GM23338 (cell line): Measurements from ENCODE around the gene CCDC91. TPM values are rescaled to one million over a fixed set of nuclear protein-coding genes. Genes with fewer than 3 reads are reported as not detected.

Experiments used
- ATAC-seq: fragments of 200-7000 bp; cut with Tn5 transposase; 3 replicates; pipeline ENCODE4 v1.9.1; 2020
- DNase-seq: peaks from one replicate; pipeline ENCODE4 v3.0.0-alpha.2; 2015; ENCODE audit warnings: low spot score
- H2AFZ ChIP-seq: fragments of 200-600 bp; sonication (generic); 2 replicates; pipeline ENCODE4 v1.8.0; 2016; ENCODE audit warnings: antibody characterized with exemption, mild to moderate bottlenecking, moderate library complexity
- H3F3A ChIP-seq: fragments of 200-600 bp; sonication (generic); replicated peaks from 2 replicates; pipeline ENCODE4 v1.8.0; 2017; ENCODE audit warnings: antibody characterized with exemption, mixed run types, low read depth
- H3K27ac ChIP-seq: fragments of 200-600 bp; sonication (generic); 2 replicates; pipeline ENCODE4 v1.6.1; 2016; ENCODE audit warnings: low read depth
- H3K27me3 ChIP-seq: fragments of 200-600 bp; sonication (generic); 2 replicates; pipeline ENCODE4 v1.8.0; 2016; ENCODE audit warnings: mild to moderate bottlenecking, mixed run types, moderate library complexity; ENCODE audit not compliant: insufficient read depth
- H3K36me3 ChIP-seq: fragments of 200-600 bp; sonication (generic); 2 replicates; pipeline ENCODE4 v1.8.0; 2016; ENCODE audit warnings: mild to moderate bottlenecking; ENCODE audit not compliant: insufficient read depth
- H3K4me1 ChIP-seq: fragments of 200-600 bp; sonication (generic); 2 replicates; pipeline ENCODE4 v1.8.0; 2016; ENCODE audit warnings: mild to moderate bottlenecking, moderate library complexity; ENCODE audit not compliant: insufficient read depth
- H3K4me2 ChIP-seq: fragments of 200-600 bp; sonication (generic); 2 replicates; pipeline ENCODE4 v1.7.1; 2017; ENCODE audit warnings: mixed run types
- H3K4me3 ChIP-seq: fragments of 200-600 bp; sonication (generic); 2 replicates; pipeline ENCODE4 v1.6.1; 2016; ENCODE audit warnings: mixed run types
- H3K79me2 ChIP-seq: fragments of 200-600 bp; sonication (generic); replicated peaks from 2 replicates; pipeline ENCODE4 v1.8.0; 2017; ENCODE audit warnings: mild to moderate bottlenecking; ENCODE audit not compliant: insufficient read depth
- H3K9me2 ChIP-seq: fragments of 200-600 bp; sonication (generic); 2 replicates; pipeline ENCODE4 v1.8.0; 2017; ENCODE audit not compliant: insufficient read depth
- H4K20me1 ChIP-seq: fragments of 200-600 bp; sonication (generic); replicated peaks from 2 replicates; pipeline ENCODE4 v1.8.0; 2017; ENCODE audit warnings: mild to moderate bottlenecking; ENCODE audit not compliant: insufficient read depth
- H3K27ac Mint-ChIP-seq: 2 replicates; pipeline ENCODE4 v1.8.0; 2020; ENCODE audit warnings: inconsistent platforms, mild to moderate bottlenecking, moderate library complexity, mixed read lengths
- H3K27me3 Mint-ChIP-seq: 3 replicates; pipeline ENCODE4 v1.8.0; 2022; ENCODE audit warnings: low read depth, mild to moderate bottlenecking, moderate library complexity, mixed read lengths, inconsistent platforms; ENCODE audit not compliant: insufficient read depth, poor library complexity
- H3K36me3 Mint-ChIP-seq: 3 replicates; pipeline ENCODE4 v1.8.0; 2021; ENCODE audit warnings: low read depth, mild to moderate bottlenecking, inconsistent platforms, moderate library complexity, mixed read lengths
- H3K4me1 Mint-ChIP-seq: 3 replicates; pipeline ENCODE4 v1.8.0; 2020; ENCODE audit warnings: mild to moderate bottlenecking, inconsistent platforms, mixed read lengths
- H3K4me3 Mint-ChIP-seq: 3 replicates; pipeline ENCODE4 v1.8.0; 2021; ENCODE audit warnings: moderate library complexity, mild to moderate bottlenecking, inconsistent platforms, mixed read lengths
- H3K9me3 Mint-ChIP-seq: 3 replicates; pipeline ENCODE4 v1.8.0; 2020; ENCODE audit warnings: moderate library complexity, mild to moderate bottlenecking, inconsistent platforms, mixed read lengths
- CREB1 ChIP-seq: fragments of 250-450 bp; sonication (Bioruptor Pico); IDR thresholded peaks from 2 replicates; pipeline ENCODE4 v1.5.0; 2020; ENCODE audit warnings: low read depth, mild to moderate bottlenecking, moderate library complexity
- CTCF ChIP-seq, 2 experiments: fragments of 200-600 bp in 1 of 2; sonication (generic) in 1 of 2; conservative IDR thresholded peaks; 2 replicates each; pipeline versions ENCODE4 v1.5.1 to v1.6.1; 2016 to 2017; ENCODE audit warnings: antibody characterized with exemption in 2 of 2, low read depth in 2 of 2, mild to moderate bottlenecking in 2 of 2, moderate library complexity in 1 of 2
- ETS1 ChIP-seq: IDR thresholded peaks from 2 replicates; pipeline ENCODE4 v1.6.1; 2016; ENCODE audit warnings: antibody characterized with exemption
- EZH2 ChIP-seq: fragments of 200-600 bp; sonication (generic); IDR thresholded peaks from one replicate; pipeline ENCODE4 v1.8.0; 2017; ENCODE audit warnings: antibody characterized with exemption, mild to moderate bottlenecking, low read depth; ENCODE audit not compliant: unreplicated experiment
- EZH2phosphoT487 ChIP-seq: fragments of 200-600 bp; sonication (generic); IDR thresholded peaks from one replicate; pipeline ENCODE4 v1.8.1; 2018; ENCODE audit warnings: antibody characterized with exemption; ENCODE audit not compliant: unreplicated experiment
- JUNB ChIP-seq: IDR thresholded peaks from one replicate; pipeline ENCODE4 v1.6.1; 2016; ENCODE audit warnings: antibody characterized with exemption; ENCODE audit not compliant: unreplicated experiment
- STAT1 ChIP-seq: IDR thresholded peaks from one replicate; pipeline ENCODE4 v1.6.1; 2016; ENCODE audit warnings: antibody characterized with exemption; ENCODE audit not compliant: unreplicated experiment
- ZNF331 ChIP-seq: fragments of 250-450 bp; sonication (Bioruptor Pico); IDR thresholded peaks from 2 replicates; pipeline ENCODE4 v1.5.0; 2020; ENCODE audit warnings: low read depth, mild to moderate bottlenecking, moderate library complexity
- polyA plus RNA-seq: library from polyadenylated mRNA; unstranded; fragments of >200 nt; fragmentation: Nextera tagmentation; extraction: Ambion mirVana; gene quantifications from 2 replicates; pipeline ENCODE4 v1.2.1, GENCODE V29; 2016
- total RNA-seq: library from RNA; depleted of rRNA; stranded (reverse); fragments of >200 nt; shearing (Covaris generic); gene quantifications from 2 replicates; pipeline ENCODE4 v1.2.3, GENCODE V29; 2014
- TF ChIP-seq, protein P1 (sequence below): fragments of 250-450 bp; sonication (Bioruptor Pico); IDR thresholded peaks from 2 replicates; pipeline ENCODE4 v1.5.0; 2020; ENCODE audit warnings: mild to moderate bottlenecking, moderate library complexity

The CCDC91 gene
- total and polyA plus RNA-seq, 2 experiments from 2014 or later: 24.7 to 48.7 TPM

- Histone ChIP-seq H3K79me2 (peaks cover 51% of the 10 kb centered on the region), H4K20me1 (no peaks in the 10 kb centered on the region), H3F3A (no peaks in the 10 kb centered on the region), H3K4me2 (no peak overlapping the region), H3K4me3 (no peak overlapping the region), H3K27ac (no peak overlapping the region), H3K9me2 (no peaks in the 10 kb centered on the region), H2AFZ (no peak overlapping the region), H3K4me1 (no peaks in the 10 kb centered on the region), H3K27me3 (no peaks in the 10 kb centered on the region), H3K36me3 (peaks cover 24% of the 10 kb centered on the region)
- Mint-ChIP-seq H3K9me3 (peaks cover 49% of the 10 kb centered on the region), H3K4me1 (no peaks in the 10 kb centered on the region), H3K27me3 (peaks cover 2% of the 10 kb centered on the region), H3K36me3 (peaks cover 80% of the 10 kb centered on the region), H3K27ac (no peak overlapping the region), H3K4me3 (no peak overlapping the region)
- peak; percentile 69 for DNase-seq
- TF ChIP-seq ETS1 (no peak), JUNB (no peak), CREB1 (CRISPR knock-in tag) (no peak), ZNF331 (no peak), STAT1 (no peak), EZH2 (no peak), CTCF (conservative IDR thresholded peaks at IDR 0.05; ENCODE audit: low read depth in 2 of 2) (no peak), EZH2phosphoT487 (no peak)
- TF ChIP-seq, protein P1, sequence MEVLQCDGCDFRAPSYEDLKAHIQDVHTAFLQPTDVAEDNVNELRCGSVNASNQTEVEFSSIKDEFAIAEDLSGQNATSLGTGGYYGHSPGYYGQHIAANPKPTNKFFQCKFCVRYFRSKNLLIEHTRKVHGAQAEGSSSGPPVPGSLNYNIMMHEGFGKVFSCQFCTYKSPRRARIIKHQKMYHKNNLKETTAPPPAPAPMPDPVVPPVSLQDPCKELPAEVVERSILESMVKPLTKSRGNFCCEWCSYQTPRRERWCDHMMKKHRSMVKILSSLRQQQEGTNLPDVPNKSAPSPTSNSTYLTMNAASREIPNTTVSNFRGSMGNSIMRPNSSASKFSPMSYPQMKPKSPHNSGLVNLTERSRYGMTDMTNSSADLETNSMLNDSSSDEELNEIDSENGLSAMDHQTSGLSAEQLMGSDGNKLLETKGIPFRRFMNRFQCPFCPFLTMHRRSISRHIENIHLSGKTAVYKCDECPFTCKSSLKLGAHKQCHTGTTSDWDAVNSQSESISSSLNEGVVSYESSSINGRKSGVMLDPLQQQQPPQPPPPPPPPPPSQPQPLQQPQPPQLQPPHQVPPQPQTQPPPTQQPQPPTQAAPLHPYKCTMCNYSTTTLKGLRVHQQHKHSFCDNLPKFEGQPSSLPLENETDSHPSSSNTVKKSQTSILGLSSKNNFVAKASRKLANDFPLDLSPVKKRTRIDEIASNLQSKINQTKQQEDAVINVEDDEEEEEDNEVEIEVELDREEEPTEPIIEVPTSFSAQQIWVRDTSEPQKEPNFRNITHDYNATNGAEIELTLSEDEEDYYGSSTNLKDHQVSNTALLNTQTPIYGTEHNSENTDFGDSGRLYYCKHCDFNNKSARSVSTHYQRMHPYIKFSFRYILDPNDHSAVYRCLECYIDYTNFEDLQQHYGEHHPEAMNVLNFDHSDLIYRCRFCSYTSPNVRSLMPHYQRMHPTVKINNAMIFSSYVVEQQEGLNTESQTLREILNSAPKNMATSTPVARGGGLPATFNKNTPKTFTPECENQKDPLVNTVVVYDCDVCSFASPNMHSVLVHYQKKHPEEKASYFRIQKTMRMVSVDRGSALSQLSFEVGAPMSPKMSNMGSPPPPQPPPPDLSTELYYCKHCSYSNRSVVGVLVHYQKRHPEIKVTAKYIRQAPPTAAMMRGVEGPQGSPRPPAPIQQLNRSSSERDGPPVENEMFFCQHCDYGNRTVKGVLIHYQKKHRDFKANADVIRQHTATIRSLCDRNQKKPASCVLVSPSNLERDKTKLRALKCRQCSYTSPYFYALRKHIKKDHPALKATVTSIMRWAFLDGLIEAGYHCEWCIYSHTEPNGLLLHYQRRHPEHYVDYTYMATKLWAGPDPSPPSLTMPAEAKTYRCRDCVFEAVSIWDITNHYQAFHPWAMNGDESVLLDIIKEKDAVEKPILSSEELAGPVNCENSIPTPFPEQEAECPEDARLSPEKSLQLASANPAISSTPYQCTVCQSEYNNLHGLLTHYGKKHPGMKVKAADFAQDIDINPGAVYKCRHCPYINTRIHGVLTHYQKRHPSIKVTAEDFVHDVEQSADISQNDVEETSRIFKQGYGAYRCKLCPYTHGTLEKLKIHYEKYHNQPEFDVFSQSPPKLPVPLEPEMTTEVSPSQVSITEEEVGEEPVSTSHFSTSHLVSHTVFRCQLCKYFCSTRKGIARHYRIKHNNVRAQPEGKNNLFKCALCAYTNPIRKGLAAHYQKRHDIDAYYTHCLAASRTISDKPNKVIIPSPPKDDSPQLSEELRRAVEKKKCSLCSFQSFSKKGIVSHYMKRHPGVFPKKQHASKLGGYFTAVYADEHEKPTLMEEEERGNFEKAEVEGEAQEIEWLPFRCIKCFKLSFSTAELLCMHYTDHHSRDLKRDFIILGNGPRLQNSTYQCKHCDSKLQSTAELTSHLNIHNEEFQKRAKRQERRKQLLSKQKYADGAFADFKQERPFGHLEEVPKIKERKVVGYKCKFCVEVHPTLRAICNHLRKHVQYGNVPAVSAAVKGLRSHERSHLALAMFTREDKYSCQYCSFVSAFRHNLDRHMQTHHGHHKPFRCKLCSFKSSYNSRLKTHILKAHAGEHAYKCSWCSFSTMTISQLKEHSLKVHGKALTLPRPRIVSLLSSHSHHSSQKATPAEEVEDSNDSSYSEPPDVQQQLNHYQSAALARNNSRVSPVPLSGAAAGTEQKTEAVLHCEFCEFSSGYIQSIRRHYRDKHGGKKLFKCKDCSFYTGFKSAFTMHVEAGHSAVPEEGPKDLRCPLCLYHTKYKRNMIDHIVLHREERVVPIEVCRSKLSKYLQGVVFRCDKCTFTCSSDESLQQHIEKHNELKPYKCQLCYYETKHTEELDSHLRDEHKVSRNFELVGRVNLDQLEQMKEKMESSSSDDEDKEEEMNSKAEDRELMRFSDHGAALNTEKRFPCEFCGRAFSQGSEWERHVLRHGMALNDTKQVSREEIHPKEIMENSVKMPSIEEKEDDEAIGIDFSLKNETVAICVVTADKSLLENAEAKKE (CRISPR knock-in tag): no peak
- ATAC-seq: no peak
Measured at GRCh38 chr12:28209782-28210181, 19.5 kb downstream of the CCDC91 start.
